Measurements from ENCODE around the gene C12orf60.
"Not testable (repeated sequence)": the region's sequence is repeated elsewhere in the genome, so short reads cannot be mapped to it uniquely, and the experiment has no call there.

The C12orf60 gene

GRCh38 chr12:14803011-14803829 is at the start of gene C12orf60, which contains the start of gene WBP11:
C12orf60 (plus strand) TSS chr12:14803670; CDS start chr12:14822936, 19,266 bp downstream.
WBP11 (minus strand) TSS chr12:14803478; CDS start chr12:14801383, 2,095 bp downstream.
- peak; percentile 93 for DNase-seq

GRCh38 chr12:14756334-14757143 is 46.9 kb upstream of the C12orf60 start:
- no peak for DNase-seq

GRCh38 chr12:14759711-14760280 is 43.7 kb upstream of the C12orf60 start:
- DNase-seq: not testable (repeated sequence)

GRCh38 chr12:14765398-14765797 is 38.1 kb upstream of the C12orf60 start:
- no peak for DNase-seq

GRCh38 chr12:14766020-14766419 is 37.5 kb upstream of the C12orf60 start:
- not testable (repeated sequence) for DNase-seq

GRCh38 chr12:14766649-14767215 is 36.7 kb upstream of the C12orf60 start:
- DNase-seq: no peak

GRCh38 chr12:14767617-14768016 is 35.9 kb upstream of the C12orf60 start:
- DNase-seq: no peak

GRCh38 chr12:14768823-14769405 is 34.6 kb upstream of the C12orf60 start:
- no peak for DNase-seq

- DNase-seq: no peak
These were observed 34.0 kb upstream of the C12orf60 start for GRCh38 chr12:14769466-14769968.

- peak; percentile 88 for DNase-seq
These were observed 33.4 kb upstream of the C12orf60 start for GRCh38 chr12:14769969-14770495.

GRCh38 chr12:14770496-14771461 is 32.7 kb upstream of the C12orf60 start:
- DNase-seq: peak; percentile 95

GRCh38 chr12:14771651-14772137 is 31.8 kb upstream of the C12orf60 start:
- peak; percentile 53 for DNase-seq

- DNase-seq: no peak
These were observed 30.5 kb upstream of the C12orf60 start for GRCh38 chr12:14772946-14773345.

GRCh38 chr12:14773685-14774073 is 29.8 kb upstream of the C12orf60 start:
- DNase-seq: no peak

- DNase-seq: peak; percentile 93
These were observed 29.2 kb upstream of the C12orf60 start for GRCh38 chr12:14774074-14774905.

- DNase-seq: peak; percentile 70
These were observed 28.4 kb upstream of the C12orf60 start for GRCh38 chr12:14774906-14775635.

- DNase-seq: no peak
These were observed 27.9 kb upstream of the C12orf60 start for GRCh38 chr12:14775636-14775980.

- DNase-seq: no peak
These were observed 27.1 kb upstream of the C12orf60 start for GRCh38 chr12:14776236-14776961.
